Nephron (organoid): Measurements from ENCODE around the gene CD36.

Experiments used
- H3K27ac Mint-ChIP-seq, 3 experiments: 2 replicates each; pipeline ENCODE4 v1.8.0; 2020; ENCODE audit warnings: mixed read lengths in 3 of 3, mild to moderate bottlenecking in 2 of 3, moderate library complexity in 1 of 3
- H3K27me3 Mint-ChIP-seq: 2 replicates; pipeline ENCODE4 v1.8.0; 2021; ENCODE audit warnings: low read depth, mild to moderate bottlenecking, moderate library complexity, mixed read lengths
- H3K36me3 Mint-ChIP-seq: 2 replicates; pipeline ENCODE4 v1.8.0; 2020; ENCODE audit warnings: low read depth, mixed read lengths
- H3K4me1 Mint-ChIP-seq: 2 replicates; pipeline ENCODE4 v1.8.0; 2020; ENCODE audit warnings: mixed read lengths
- H3K4me3 Mint-ChIP-seq, 3 experiments: 2 replicates each; pipeline ENCODE4 v1.8.0; 2020; ENCODE audit warnings: mild to moderate bottlenecking in 3 of 3, mixed read lengths in 3 of 3, moderate library complexity in 2 of 3
- H3K9me3 Mint-ChIP-seq: 2 replicates; pipeline ENCODE4 v1.8.0; 2020; ENCODE audit warnings: mixed read lengths
- CTCF ChIP-seq, 3 experiments: fragments of 200-600 bp; sonication (generic); IDR thresholded peaks; one replicate each; pipeline ENCODE4 v1.5.0; 2021; ENCODE audit warnings: antibody characterized with exemption in 3 of 3; ENCODE audit not compliant: unreplicated experiment in 3 of 3

The CD36 gene

DNA sequence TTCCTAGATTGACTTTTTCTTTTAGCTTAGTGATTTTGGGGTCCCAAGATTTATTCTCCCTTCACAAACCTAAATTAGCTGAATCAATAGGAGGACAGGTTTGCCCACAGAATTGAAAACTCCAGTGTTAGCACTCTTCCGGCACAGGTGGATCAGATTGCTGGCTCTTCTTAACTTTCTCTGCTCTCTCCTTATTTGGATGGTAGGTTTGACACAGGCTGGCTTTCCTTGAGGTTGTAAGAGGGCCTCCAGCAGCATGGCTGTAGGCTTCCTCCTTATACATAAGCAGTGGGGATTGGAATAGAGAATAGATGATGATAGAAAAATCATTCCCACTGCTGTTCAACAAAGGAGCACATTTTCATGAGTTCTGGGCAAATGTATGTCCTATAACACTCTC, 9.4 kb upstream of the CD36 start:
- no peaks in the 10 kb centered on the region for H3K9me3 Mint-ChIP-seq
- no peak for TF ChIP-seq CTCF (IDR thresholded peaks at IDR 0.05; ENCODE audit: unreplicated experiment in 3 of 3)
- no peaks in the 10 kb centered on the region for H3K36me3 Mint-ChIP-seq
- no peak overlapping the region for H3K27ac Mint-ChIP-seq
- H3K4me3 Mint-ChIP-seq, result no peak overlapping the region
- H3K27me3 Mint-ChIP-seq, result peaks cover 4% of the 10 kb centered on the region
- H3K4me1 Mint-ChIP-seq, result peaks cover 8% of the 10 kb centered on the region

- no peaks in the 10 kb centered on the region for H3K9me3 Mint-ChIP-seq
- no peaks in the 10 kb centered on the region for H3K36me3 Mint-ChIP-seq
- peaks cover 6% of the 10 kb centered on the region for H3K4me1 Mint-ChIP-seq
- H3K27ac Mint-ChIP-seq, result peak overlapping the region in 1 of 3 experiments; percentile 1
- H3K4me3 Mint-ChIP-seq, result no peak overlapping the region
- no peak for TF ChIP-seq CTCF (IDR thresholded peaks at IDR 0.05; ENCODE audit: unreplicated experiment in 3 of 3)
- H3K27me3 Mint-ChIP-seq, result peaks cover 4% of the 10 kb centered on the region
These were observed 7.6 kb upstream of the CD36 start for GRCh38 chr7:80630608-80631405.

DNA sequence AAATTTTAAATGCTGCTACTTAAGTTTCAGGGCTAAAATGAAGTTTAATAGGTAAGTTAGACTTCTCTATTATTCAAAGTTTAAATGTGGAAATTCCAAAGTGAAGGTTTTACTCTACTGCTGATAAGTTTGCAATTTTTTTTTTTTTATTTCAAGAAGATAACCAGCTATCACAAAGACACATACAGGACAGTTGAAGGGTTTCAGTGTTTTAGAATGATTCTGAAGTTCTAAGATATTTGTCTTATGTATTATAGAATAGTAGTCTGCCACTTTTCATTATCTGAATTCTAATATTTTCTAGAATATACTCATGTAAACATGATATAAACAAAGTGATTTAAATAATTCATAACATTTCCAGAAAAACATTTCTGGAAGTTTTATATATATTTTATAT, 7.0 kb upstream of the CD36 start:
- no peaks in the 10 kb centered on the region for H3K9me3 Mint-ChIP-seq

GRCh38 chr7:80632139-80632538, 6.3 kb upstream of the CD36 start:
- no peak for TF ChIP-seq CTCF (IDR thresholded peaks at IDR 0.05; ENCODE audit: unreplicated experiment in 3 of 3)
- Mint-ChIP-seq H3K9me3 (no peaks in the 10 kb centered on the region), H3K36me3 (no peaks in the 10 kb centered on the region), H3K27me3 (peaks cover 4% of the 10 kb centered on the region), H3K27ac (no peak overlapping the region), H3K4me1 (peaks cover 7% of the 10 kb centered on the region), H3K4me3 (no peak overlapping the region)

More for the DNA sequence above, 7.0 kb upstream of the CD36 start:
- H3K36me3 Mint-ChIP-seq, result no peaks in the 10 kb centered on the region
- H3K27ac Mint-ChIP-seq, result no peak overlapping the region
- no peak for TF ChIP-seq CTCF (IDR thresholded peaks at IDR 0.05; ENCODE audit: unreplicated experiment in 3 of 3)
- peaks cover 11% of the 10 kb centered on the region for H3K4me1 Mint-ChIP-seq
- peaks cover 4% of the 10 kb centered on the region for H3K27me3 Mint-ChIP-seq
- H3K4me3 Mint-ChIP-seq, result no peak overlapping the region

GRCh38 chr7:80632819-80633218, 5.6 kb upstream of the CD36 start:
- H3K4me1 Mint-ChIP-seq, result peaks cover 11% of the 10 kb centered on the region
- H3K27me3 Mint-ChIP-seq, result peaks cover 4% of the 10 kb centered on the region
- H3K27ac Mint-ChIP-seq, result no peak overlapping the region
- TF ChIP-seq CTCF (IDR thresholded peaks at IDR 0.05; ENCODE audit: unreplicated experiment in 3 of 3), result no peak
- H3K36me3 Mint-ChIP-seq, result no peaks in the 10 kb centered on the region
- H3K4me3 Mint-ChIP-seq, result no peak overlapping the region
- no peaks in the 10 kb centered on the region for H3K9me3 Mint-ChIP-seq

DNA sequence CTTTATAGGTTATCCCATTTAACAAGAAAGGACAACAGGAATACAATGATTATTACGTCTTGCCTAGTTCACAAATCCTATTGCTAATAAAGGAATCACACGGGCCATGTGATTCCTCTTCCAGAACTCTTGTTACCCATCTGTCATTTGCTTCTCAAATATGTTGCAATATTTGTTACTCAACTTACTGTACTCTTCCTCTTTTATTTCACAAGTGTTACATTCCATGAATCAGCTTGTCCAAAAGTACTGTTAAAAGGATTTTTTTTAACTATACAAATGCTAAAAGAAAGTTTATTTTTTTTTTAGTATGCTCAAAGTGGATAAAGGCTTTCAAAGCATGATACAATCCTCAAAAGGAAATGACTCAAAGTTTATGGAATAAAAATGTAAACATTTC, 3.9 kb upstream of the CD36 start:
- Mint-ChIP-seq H3K27ac (no peak overlapping the region), H3K4me1 (peaks cover 11% of the 10 kb centered on the region), H3K36me3 (no peaks in the 10 kb centered on the region), H3K9me3 (no peaks in the 10 kb centered on the region), H3K27me3 (no peaks in the 10 kb centered on the region), H3K4me3 (no peak overlapping the region)
- no peak for TF ChIP-seq CTCF (IDR thresholded peaks at IDR 0.05; ENCODE audit: unreplicated experiment in 3 of 3)
